OCI-LY1 (cell line): Measurements from ENCODE around the gene GUCA1C.

Experiments
- EZH2 ChIP-seq: fragments of 200-600 bp; sonication (generic), shearing (Covaris generic); IDR thresholded peaks from 2 replicates; pipeline ENCODE4 v1.8.0; 2017; ENCODE audit warnings: borderline replicate concordance, mixed run types, mild to moderate bottlenecking, antibody characterized with exemption, low read length, moderate library complexity, mixed read lengths
- TF ChIP-seq, protein P1 (sequence below): fragments of 200-600 bp; sonication (generic), shearing (Covaris generic); IDR thresholded peaks from 2 replicates; pipeline ENCODE4 v1.5.1; 2017; ENCODE audit warnings: mild to moderate bottlenecking, antibody characterized with exemption, low read length, moderate library complexity, mixed read lengths

DNA sequence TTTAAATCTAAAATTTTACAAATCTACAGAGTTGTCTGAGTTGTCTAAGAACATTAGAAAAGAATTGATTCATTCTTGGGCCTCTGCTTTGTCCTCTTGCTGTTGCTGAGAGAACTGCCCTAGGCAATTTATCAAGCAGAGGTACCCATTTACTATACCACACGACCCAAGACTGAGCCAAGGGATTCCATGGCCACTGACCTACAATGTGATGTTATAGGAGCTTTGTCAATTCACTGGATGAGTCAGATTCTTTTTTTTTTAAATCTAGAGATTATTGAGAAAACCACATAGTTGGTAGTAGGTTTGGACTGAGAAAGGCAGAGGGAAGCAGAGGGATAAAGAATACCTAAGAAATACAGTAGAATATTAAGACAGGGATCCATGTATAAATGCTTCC lies 75.8 kb downstream of the GUCA1C start:
- TF ChIP-seq, protein P1, sequence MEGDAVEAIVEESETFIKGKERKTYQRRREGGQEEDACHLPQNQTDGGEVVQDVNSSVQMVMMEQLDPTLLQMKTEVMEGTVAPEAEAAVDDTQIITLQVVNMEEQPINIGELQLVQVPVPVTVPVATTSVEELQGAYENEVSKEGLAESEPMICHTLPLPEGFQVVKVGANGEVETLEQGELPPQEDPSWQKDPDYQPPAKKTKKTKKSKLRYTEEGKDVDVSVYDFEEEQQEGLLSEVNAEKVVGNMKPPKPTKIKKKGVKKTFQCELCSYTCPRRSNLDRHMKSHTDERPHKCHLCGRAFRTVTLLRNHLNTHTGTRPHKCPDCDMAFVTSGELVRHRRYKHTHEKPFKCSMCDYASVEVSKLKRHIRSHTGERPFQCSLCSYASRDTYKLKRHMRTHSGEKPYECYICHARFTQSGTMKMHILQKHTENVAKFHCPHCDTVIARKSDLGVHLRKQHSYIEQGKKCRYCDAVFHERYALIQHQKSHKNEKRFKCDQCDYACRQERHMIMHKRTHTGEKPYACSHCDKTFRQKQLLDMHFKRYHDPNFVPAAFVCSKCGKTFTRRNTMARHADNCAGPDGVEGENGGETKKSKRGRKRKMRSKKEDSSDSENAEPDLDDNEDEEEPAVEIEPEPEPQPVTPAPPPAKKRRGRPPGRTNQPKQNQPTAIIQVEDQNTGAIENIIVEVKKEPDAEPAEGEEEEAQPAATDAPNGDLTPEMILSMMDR: no peak
- no peak for TF ChIP-seq EZH2
